Measurements from ENCODE around the gene BTG2.
"Not testable (repeated sequence)": the region's sequence is repeated elsewhere in the genome, so short reads cannot be mapped to it uniquely, and the experiment has no call there.

The BTG2 gene

DNA sequence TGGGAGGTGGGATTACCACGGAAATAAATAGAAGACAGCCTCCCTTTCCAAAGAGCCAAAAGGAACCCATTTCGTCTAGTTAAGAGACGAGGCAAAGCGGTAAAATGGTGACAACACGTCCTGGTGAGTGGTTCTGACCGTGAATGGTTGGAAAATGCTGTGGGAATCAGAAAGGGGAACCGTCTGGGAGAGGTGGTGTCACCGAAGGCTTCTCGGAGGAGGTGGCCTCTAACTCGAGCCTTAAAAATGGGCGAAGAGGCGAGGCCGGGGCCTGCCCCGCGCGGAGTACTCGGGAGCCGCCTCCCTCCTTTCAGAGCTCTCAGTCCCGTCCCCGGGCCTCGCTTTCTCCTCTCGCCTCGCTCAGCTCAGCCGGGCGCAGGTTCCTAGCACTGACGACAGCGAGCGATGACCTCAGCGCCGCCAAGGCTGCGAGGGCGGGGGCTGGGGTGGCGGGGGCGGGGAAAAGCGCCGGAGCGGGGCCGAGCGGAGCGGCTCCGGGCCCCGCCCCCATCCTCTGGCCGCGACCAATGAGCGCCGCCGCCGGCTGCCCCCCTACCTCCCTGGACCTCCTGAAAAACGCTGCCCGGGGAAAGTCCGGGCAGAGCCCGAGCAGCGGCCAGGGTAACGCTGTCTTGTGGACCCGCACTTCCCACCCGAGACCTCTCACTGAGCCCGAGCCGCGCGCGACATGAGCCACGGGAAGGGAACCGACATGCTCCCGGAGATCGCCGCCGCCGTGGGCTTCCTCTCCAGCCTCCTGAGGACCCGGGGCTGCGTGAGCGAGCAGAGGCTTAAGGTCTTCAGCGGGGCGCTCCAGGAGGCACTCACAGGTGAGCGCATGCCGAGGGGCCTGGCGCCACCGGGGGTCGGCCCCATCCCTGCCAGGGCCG lies at the start of gene BTG2:
Gene BTG2 (plus strand): TSS at position 601 of the 890 bp plus-strand sequence. CDS start 88 bp downstream, at position 689.
- DNase-seq (ENCODE audit: low read depth) = peak; percentile 90

GRCh38 chr1:203256636-203257035 lies 48.7 kb upstream of the BTG2 start:
- not testable (repeated sequence) for DNase-seq (ENCODE audit: low read depth)

DNA sequence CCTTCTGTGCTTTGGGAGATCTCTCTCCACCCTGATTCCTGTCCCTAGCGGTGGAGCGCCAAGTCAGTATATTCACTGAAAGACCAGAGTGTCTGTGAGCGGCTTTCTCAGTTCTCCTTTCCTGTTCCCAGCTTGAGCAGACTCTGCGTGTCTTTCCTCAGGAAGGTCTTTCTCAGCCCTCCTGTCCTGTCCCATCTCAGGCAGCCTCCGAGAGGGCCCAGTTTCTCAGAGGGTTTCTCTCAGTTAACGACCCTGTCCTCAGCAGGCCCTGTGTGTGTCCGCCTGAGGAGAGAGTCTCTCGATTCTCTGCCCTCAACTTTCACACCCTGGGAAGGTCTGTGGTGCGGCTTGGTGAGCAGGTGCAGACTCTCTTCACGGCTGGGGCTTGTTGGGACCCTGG lies 41.8 kb upstream of the BTG2 start:
- no peak for DNase-seq (ENCODE audit: low read depth)

- DNase-seq (ENCODE audit: low read depth) = no peak
Measured at GRCh38 chr1:203264052-203264501, 41.2 kb upstream of the BTG2 start.

- no peak for DNase-seq (ENCODE audit: low read depth)
Measured at GRCh38 chr1:203265541-203265940, 39.8 kb upstream of the BTG2 start.

DNA sequence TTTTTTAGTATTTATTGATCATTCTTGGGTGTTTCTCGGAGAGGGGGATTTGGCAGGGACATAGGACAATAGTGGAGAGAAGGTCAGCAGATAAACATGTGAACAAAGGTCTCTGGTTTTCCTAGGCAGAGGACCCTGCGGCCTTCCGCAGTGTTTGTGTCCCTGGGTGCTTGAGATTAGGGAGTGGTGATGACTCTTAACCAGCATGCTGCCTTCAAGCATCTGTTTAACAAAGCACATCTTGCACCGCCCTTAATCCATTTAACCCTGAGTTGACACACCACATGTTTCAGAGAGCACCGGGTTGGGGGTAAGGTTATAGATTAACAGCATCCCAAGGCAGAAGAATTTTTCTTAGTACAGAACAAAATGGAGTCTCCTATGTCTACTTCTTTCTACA lies 39.2 kb upstream of the BTG2 start:
- not testable (repeated sequence) for DNase-seq (ENCODE audit: low read depth)

GRCh38 chr1:203267347-203267846 lies 37.9 kb upstream of the BTG2 start:
- peak; percentile 69 for DNase-seq (ENCODE audit: low read depth)

- DNase-seq (ENCODE audit: low read depth) = no peak
Measured at GRCh38 chr1:203267912-203268311, 37.4 kb upstream of the BTG2 start.

DNA sequence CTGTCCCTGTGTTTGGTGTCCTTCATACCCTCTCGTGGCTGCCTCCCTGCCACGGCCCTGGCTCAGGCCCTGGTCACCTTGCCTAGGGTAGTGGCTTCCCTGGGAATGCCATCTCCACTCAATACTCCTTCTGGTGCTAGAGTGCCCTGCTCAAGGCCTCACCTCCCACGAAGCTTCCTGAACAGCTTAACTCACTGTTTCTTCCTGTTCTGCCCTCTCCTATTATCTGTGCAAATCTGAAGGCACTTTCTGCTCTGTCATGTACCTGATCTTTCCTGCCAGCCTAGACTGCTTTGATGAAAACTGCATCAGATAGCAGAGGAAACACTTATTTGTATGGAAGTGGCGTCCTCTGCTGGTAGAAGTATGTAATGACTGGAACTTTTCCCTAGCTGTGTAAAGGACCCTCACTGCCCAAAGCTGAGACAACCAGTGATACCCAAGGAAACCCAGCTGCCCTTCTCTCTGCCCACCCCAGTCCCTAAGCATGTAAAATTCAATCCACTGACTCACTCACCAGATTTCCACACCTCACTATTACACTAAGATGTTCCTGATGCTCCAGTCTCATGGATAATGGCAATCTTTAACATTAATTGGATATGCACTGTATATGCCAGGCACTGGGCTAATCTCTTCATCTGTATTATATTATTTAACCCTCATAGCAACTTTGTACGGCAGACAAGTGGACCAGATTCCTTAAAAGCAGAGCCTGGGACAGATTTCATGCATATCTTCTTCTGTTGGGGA lies 36.2 kb upstream of the BTG2 start:
- no peak for DNase-seq (ENCODE audit: low read depth)

- no peak for DNase-seq (ENCODE audit: low read depth)
Measured at GRCh38 chr1:203269654-203270020, 35.7 kb upstream of the BTG2 start.

GRCh38 chr1:203270448-203270847 lies 34.9 kb upstream of the BTG2 start:
- DNase-seq (ENCODE audit: low read depth) = no peak

DNA sequence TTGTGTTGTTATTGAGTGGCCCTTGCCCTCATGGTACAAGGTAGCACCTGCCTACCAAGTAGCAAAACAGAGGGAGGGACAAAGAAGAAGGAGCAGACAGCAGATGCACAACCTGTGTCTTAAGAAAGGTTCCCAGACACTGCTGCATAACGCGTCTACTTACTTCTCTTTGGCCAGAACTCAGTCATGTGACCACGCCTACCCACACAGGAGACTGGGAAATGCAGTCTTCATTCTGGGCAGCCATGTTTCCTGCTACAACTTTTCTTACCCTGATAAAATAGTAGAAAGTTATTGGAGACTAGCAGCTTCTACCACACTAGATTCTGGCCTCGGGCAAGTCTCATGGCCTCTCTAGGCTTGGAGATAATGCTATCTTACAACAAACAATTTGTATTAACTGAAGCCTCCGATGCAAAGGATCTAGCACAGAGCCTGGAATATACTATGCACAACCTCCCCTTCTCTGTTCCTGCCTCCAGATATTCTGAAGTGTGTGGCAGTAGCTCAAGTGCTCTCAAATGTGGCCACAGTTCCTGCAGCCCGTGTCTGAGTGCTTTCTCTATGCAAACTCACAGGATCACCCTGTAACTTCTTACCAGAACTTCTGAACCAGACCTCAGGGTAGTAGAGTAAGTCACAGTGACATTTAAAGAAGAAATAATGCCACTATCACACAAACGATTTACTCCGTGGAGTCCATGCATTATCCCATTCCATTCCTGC lies 34.1 kb upstream of the BTG2 start:
- DNase-seq (ENCODE audit: low read depth) = no peak

- no peak for DNase-seq (ENCODE audit: low read depth)
Measured at GRCh38 chr1:203271962-203272632, 33.2 kb upstream of the BTG2 start.

DNA sequence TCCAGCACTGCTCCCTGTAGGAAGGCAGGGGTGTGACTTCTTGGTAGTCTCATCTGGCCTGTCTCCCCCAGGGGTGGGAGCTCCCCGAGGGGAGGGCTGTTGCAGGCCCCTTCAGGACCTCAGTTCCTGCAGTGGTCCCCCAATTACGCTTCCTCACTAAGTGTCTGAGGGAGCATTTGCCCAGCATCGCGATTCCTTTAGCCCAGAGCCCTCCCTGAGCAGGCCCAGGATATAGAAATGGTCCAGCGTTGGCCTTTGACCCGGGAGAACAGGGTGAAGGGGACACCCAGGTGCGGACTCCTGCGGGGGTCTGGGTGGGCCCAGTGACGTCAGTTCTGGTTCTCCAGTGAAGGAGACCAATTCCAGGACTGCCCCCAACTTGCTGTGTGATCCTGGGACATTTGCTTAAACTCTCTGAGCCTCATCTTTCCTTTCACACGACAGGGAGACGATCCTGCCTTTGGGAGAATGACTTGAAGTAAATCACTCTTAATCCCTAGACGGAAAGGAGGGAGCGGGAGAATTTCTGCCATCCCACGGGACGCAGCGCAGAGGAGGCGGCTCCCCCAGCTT lies 32.6 kb upstream of the BTG2 start:
- DNase-seq (ENCODE audit: low read depth) = no peak

DNA sequence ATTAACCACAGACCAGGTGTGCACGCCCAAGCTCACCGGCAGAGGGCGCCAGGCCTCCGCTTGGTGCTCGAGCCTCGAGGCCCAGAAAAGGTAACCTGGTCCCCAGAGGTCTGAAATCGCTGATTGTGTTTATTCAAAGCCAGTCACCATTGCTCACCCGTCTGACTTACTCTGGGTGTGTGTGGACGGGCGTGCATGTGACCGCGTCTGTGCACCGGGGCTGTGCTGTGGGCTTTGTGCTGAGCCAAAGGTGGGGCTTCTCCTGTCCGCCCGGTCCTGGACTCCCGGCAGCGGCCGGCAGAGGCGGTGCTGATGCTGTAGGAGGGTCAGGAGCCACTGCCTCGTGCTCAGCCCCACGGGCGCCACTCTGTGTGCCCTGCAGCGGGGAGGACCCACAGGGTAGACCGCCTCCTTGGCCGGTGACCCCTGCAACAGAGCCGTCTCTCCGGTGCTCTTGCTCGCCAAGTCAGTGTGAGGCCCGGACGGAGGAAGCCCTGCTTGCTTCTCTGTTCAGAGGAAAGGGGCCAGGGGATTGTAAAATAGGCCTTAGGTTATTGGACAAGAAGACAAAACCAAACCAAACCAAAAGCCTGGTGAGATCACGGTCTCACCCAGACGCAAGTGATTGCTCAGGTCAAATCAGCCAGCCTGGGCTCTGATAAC lies 32.0 kb upstream of the BTG2 start:
- DNase-seq (ENCODE audit: low read depth) = peak; percentile 95

DNA sequence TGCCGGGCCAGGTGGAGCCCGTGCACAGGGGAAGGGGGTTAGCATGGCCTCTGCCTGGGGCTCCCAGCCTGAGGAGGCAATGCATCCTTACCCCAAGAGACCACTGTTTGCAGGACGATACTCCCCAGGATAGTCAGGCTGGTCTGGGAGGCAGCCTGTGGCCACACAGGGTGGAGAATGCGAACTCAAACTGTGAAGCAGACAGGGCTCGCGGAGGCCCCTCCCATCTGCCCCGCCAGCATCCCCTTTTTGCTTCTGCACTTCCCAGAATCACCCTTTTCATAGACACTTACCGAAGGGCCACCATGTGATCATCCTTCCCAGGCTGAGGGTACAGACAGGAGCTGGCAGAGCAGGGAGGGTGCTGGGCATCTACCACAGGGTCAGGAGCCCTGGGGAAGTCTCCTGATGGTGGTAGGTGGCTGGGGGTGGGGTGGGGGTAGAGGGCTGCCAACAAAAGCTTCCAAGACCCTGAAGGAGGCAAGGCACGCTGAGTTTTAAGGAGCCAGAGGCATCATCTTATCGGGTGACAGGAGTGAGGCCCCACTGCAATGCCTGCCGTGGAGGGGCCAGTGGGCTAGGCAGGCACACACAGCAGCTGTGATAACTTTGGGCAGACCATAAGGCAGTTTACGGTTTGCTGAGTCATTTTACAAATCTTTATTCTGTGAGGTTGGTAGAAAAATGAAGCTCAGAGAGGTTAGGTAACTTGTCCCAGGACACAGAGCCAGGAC lies 31.3 kb upstream of the BTG2 start:
- no peak for DNase-seq (ENCODE audit: low read depth)

DNA sequence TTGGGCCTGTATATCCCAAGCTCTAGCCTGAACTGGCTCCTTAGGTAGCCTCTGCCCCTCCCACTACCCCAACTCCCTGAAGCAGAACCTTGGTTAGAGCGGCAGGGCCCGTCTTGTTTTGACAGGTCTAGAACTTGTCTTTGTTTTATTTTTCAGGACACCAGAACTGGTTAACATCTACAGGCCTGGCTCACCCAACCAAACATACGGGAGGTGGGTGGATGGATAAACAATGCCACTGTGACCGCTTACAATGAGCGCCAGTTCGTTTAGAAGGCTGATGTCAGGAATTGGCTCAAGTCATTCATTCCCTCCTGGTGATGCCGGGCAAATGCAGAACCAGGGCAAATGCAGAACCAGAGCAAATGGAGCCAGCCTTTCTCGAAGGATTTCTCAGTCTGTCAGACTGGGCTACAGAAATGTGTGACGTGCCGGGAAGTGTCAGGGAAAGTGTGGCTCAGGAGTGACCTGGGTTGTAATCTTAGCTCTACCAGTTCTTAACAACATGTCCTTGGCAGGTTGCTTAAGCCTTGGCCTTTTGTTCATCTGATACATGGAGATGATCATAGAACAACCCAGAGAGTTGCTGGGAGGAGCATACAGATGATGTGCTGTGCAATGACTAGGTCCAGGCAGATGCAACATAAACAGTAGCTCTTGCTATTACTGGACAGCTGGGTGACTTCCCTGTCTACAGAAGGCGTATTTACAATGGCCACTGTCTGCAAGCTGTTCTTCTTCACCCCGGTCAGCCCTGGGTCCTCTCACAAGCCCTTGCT lies 30.5 kb upstream of the BTG2 start:
- DNase-seq (ENCODE audit: low read depth) = no peak

GRCh38 chr1:203275656-203276272 lies 29.6 kb upstream of the BTG2 start:
- DNase-seq (ENCODE audit: low read depth) = no peak

DNA sequence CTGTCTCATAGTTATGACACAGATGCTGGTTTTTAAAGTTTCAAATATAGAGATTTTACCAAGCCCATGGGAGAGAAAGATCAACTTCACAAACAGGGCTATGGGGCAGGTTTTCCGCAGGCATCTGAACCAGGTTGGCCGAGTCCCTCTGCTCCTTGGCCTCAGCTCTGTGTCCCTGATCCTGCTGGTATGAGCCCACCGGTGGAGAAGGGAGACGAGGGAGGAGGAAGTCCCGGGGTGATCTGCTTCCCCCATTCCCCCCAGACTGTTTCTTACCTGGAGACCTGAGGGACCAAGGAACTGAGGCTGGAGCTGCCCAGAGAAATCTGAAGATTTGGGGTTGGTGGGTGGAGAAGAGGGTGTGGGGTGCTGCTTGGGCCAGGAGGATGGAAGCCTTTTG lies 28.9 kb upstream of the BTG2 start:
- DNase-seq (ENCODE audit: low read depth) = no peak

Data from activated T-cell treated with anti-CD3 and anti-CD28 coated beads for 1 hour (primary cell).